Neural crest cell (in vitro differentiated cells): ENCODE measurements around the gene PRKN. TPM values are rescaled to one million over a fixed set of nuclear protein-coding genes. Genes with fewer than 3 reads are reported as not detected.

Source experiments
- DNase-seq: peaks from one replicate; pipeline ENCODE4 v3.0.0; 2021; ENCODE audit warnings: low read depth, mixed read lengths, low spot score
- H3K27ac Mint-ChIP-seq: one replicate; pipeline ENCODE4 v1.8.0; 2021; ENCODE audit warnings: mild to moderate bottlenecking, mixed read lengths; ENCODE audit not compliant: unreplicated experiment
- H3K27me3 Mint-ChIP-seq: 2 replicates; pipeline ENCODE4 v1.8.0; 2021; ENCODE audit warnings: low read depth, mild to moderate bottlenecking, mixed read lengths
- H3K36me3 Mint-ChIP-seq: 2 replicates; pipeline ENCODE4 v1.8.0; 2021; ENCODE audit warnings: low read depth, mild to moderate bottlenecking, mixed read lengths
- H3K4me1 Mint-ChIP-seq: 2 replicates; pipeline ENCODE4 v1.8.0; 2021; ENCODE audit warnings: mixed read lengths
- H3K4me3 Mint-ChIP-seq: one replicate; pipeline ENCODE4 v1.8.0; 2021; ENCODE audit warnings: mild to moderate bottlenecking, mixed read lengths
- H3K9me3 Mint-ChIP-seq: 2 replicates; pipeline ENCODE4 v1.8.0; 2021; ENCODE audit warnings: mixed read lengths
- total RNA-seq: library from RNA; stranded (reverse); gene quantifications from 2 replicates; pipeline ENCODE4 v1.2.1, GENCODE V29; 2021
- TF ChIP-seq, protein P1 (sequence below): fragments of 200-600 bp; sonication (generic); conservative IDR thresholded peaks from 2 replicates; pipeline ENCODE4 v1.5.0; 2021; ENCODE audit warnings: antibody characterized with exemption, mild to moderate bottlenecking

PRKN gene
- total RNA-seq, 1 donor from 2014 or later = 3.2 TPM

DNA sequence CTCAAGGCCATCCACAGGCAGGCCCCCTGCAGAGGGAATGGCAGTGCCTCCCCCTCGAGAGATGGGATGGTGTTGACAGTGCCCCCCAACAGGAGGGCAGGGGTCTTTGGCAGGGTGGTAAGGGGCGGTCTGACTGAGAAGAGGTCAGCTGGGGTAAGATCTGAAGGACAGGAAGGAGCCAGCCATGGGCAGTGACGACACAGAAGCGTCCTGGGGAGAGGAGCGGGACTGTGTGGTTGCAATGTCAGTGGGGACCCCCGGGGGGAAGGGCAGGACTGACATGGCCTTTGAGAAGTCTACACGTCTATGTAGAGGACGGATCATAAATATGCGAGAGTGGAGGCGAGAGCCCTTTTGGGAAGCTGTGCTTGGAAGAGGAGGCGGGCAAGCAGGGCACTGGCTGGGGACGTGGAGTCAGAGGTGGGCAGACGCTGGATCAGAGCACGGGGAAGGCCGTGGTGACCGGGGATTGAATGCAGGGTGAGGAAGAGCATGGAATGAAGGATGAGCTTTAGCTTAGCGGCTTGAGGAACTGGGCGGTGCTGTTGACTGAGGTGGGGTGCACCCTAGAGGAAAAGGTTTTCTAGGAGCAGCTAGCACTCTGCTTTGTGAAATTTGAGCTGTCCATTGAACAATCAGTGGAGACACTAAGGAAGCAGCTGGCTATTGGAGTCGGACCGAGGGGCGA is 1371.3 kb downstream of the PRKN start:
- H3K27me3 Mint-ChIP-seq = no peaks in the 10 kb centered on the region
- peak overlapping the region; percentile 38 for H3K27ac Mint-ChIP-seq
- peaks cover 11% of the 10 kb centered on the region for H3K9me3 Mint-ChIP-seq
- no peaks in the 10 kb centered on the region for H3K36me3 Mint-ChIP-seq
- TF ChIP-seq, protein P1, sequence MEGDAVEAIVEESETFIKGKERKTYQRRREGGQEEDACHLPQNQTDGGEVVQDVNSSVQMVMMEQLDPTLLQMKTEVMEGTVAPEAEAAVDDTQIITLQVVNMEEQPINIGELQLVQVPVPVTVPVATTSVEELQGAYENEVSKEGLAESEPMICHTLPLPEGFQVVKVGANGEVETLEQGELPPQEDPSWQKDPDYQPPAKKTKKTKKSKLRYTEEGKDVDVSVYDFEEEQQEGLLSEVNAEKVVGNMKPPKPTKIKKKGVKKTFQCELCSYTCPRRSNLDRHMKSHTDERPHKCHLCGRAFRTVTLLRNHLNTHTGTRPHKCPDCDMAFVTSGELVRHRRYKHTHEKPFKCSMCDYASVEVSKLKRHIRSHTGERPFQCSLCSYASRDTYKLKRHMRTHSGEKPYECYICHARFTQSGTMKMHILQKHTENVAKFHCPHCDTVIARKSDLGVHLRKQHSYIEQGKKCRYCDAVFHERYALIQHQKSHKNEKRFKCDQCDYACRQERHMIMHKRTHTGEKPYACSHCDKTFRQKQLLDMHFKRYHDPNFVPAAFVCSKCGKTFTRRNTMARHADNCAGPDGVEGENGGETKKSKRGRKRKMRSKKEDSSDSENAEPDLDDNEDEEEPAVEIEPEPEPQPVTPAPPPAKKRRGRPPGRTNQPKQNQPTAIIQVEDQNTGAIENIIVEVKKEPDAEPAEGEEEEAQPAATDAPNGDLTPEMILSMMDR = no peak
- H3K4me3 Mint-ChIP-seq = no peak overlapping the region
- no peak for DNase-seq
- H3K4me1 Mint-ChIP-seq = peaks cover 4% of the 10 kb centered on the region

DNA sequence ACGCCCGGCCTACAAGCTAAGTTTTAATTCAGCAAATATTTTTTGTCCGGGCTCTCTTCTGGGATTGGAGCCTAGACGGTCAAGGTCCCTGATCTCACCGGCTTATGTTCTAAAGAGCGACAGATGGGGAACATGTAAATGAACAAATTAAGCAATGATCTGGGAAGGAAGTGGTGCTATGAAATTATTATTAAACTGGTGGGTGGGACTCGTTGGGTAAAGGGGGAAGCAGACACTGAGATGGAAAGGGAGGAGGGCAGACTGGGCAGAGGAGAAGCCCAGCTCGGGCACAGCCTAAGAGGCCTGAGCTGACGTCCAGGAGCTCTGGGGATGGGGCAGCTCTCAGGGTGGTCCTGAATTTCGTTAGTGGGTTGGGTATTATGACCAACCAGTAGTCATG is 1371.9 kb downstream of the PRKN start:
- no peak for DNase-seq
- no peak overlapping the region for H3K27ac Mint-ChIP-seq
- H3K36me3 Mint-ChIP-seq = no peaks in the 10 kb centered on the region
- peaks cover 4% of the 10 kb centered on the region for H3K4me1 Mint-ChIP-seq
- no peak overlapping the region for H3K4me3 Mint-ChIP-seq
- TF ChIP-seq, protein P1 = no peak
- H3K9me3 Mint-ChIP-seq = peaks cover 11% of the 10 kb centered on the region
- no peaks in the 10 kb centered on the region for H3K27me3 Mint-ChIP-seq

- H3K27me3 Mint-ChIP-seq = no peaks in the 10 kb centered on the region
- DNase-seq = no peak
- H3K4me1 Mint-ChIP-seq = peaks cover 4% of the 10 kb centered on the region
- H3K36me3 Mint-ChIP-seq = no peaks in the 10 kb centered on the region
- H3K4me3 Mint-ChIP-seq = no peak overlapping the region
- TF ChIP-seq, protein P1 = no peak
- no peak overlapping the region for H3K27ac Mint-ChIP-seq
- peaks cover 6% of the 10 kb centered on the region for H3K9me3 Mint-ChIP-seq
Observed at GRCh38 chr6:161354956-161355355, 1372.6 kb downstream of the PRKN start.

DNA sequence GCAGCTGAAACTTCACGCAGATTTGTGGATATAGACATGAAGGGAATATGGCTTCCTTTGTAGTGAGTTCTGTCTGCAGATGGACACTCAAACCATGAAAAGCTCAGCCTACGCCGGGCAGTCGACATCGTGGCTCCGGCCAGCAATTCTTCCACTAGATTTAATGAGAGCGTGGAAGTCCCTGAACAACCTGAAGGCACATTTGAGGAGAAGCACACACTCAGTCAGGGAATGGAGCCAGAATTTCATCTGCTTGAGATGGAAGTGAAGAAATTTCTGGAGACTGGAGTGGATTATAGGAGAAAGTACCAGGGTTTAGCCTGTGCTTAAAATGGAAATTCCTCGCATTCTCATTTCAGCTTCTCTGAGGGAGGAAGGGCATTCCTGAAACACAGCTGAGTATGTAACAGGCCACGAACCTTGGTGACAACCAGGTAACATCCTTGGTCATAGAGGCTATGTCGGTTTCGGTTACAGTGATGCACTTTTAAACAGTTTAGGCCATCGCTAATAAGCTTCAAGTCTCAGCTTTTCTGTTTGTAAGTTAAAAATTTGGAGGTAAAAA is 1373.2 kb downstream of the PRKN start:
- peaks cover 2% of the 10 kb centered on the region for H3K9me3 Mint-ChIP-seq
- H3K27ac Mint-ChIP-seq = no peak overlapping the region
- TF ChIP-seq, protein P1 = no peak
- H3K27me3 Mint-ChIP-seq = no peaks in the 10 kb centered on the region
- DNase-seq = no peak
- peaks cover 4% of the 10 kb centered on the region for H3K4me1 Mint-ChIP-seq
- H3K36me3 Mint-ChIP-seq = no peaks in the 10 kb centered on the region
- no peak overlapping the region for H3K4me3 Mint-ChIP-seq

GRCh38 chr6:161353208-161353613 is 1374.4 kb downstream of the PRKN start:
- Mint-ChIP-seq H3K36me3 (no peaks in the 10 kb centered on the region), H3K4me3 (no peak overlapping the region), H3K4me1 (peaks cover 4% of the 10 kb centered on the region), H3K9me3 (peaks cover 2% of the 10 kb centered on the region), H3K27ac (no peak overlapping the region), H3K27me3 (no peaks in the 10 kb centered on the region)
- TF ChIP-seq, protein P1 = peak; percentile 46
- no peak for DNase-seq
